Subcutaneous adipose tissue (tissue), 4 donors: Measurements from ENCODE around the gene TNIK. TPM values are rescaled to one million over a fixed set of nuclear protein-coding genes. Genes with fewer than 3 reads are reported as not detected.

Experiments used
- total RNA-seq, 4 donors: library from RNA; depleted of rRNA; stranded (reverse); fragments of >200 nt; gene quantifications; one replicate each; pipeline ENCODE4 v1.1.0, GENCODE V29; 2016
- TF ChIP-seq, protein P1 (sequence below): fragments of 450-650 bp; IDR thresholded peaks from one replicate; pipeline ENCODE4 v1.5.1; 2016; ENCODE audit warnings: low read depth, mild to moderate bottlenecking, control low read depth, antibody characterized with exemption, moderate library complexity

Gene TNIK
- total RNA-seq, 4 donors from 2014 or later, result 1.5 to 11.7 (median 1.9) TPM

DNA sequence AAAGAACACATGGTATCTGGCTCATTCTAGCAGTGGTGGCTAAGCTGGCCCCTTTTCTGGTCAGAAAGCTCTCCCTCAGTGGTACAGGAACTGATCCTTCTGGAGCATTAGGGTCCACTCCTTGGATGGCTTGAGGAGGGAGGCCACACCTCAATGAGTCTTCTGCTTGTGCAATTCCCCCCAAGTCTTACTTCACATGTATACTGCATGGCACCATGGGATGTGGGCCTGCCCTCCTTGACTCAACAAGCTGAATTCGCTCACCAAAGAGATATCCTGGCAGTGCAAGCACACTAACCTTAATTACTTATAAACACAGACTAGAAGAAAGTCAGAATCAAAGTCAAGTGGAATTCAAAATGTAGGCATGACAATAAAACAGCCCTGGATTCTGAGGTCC lies 299.9 kb downstream of the TNIK start:
- TF ChIP-seq, protein P1, sequence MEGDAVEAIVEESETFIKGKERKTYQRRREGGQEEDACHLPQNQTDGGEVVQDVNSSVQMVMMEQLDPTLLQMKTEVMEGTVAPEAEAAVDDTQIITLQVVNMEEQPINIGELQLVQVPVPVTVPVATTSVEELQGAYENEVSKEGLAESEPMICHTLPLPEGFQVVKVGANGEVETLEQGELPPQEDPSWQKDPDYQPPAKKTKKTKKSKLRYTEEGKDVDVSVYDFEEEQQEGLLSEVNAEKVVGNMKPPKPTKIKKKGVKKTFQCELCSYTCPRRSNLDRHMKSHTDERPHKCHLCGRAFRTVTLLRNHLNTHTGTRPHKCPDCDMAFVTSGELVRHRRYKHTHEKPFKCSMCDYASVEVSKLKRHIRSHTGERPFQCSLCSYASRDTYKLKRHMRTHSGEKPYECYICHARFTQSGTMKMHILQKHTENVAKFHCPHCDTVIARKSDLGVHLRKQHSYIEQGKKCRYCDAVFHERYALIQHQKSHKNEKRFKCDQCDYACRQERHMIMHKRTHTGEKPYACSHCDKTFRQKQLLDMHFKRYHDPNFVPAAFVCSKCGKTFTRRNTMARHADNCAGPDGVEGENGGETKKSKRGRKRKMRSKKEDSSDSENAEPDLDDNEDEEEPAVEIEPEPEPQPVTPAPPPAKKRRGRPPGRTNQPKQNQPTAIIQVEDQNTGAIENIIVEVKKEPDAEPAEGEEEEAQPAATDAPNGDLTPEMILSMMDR, result no peak

DNA sequence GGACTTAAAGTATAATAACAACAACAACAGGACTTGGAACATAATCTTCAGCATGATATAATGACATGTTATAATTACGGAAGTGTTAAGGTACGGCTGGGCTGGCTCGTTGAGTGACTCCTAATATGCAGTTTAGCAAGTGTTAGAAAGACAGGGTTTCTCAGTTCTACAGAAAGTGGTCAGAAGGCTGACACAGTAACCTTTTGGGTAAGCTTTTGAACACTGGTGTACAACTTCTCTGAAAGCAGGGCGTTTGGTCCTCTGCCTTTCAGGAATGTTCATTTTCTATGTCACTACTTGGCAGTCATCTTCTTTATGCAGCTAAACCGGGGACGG lies 300.4 kb downstream of the TNIK start:
- TF ChIP-seq, protein P1, result no peak

DNA sequence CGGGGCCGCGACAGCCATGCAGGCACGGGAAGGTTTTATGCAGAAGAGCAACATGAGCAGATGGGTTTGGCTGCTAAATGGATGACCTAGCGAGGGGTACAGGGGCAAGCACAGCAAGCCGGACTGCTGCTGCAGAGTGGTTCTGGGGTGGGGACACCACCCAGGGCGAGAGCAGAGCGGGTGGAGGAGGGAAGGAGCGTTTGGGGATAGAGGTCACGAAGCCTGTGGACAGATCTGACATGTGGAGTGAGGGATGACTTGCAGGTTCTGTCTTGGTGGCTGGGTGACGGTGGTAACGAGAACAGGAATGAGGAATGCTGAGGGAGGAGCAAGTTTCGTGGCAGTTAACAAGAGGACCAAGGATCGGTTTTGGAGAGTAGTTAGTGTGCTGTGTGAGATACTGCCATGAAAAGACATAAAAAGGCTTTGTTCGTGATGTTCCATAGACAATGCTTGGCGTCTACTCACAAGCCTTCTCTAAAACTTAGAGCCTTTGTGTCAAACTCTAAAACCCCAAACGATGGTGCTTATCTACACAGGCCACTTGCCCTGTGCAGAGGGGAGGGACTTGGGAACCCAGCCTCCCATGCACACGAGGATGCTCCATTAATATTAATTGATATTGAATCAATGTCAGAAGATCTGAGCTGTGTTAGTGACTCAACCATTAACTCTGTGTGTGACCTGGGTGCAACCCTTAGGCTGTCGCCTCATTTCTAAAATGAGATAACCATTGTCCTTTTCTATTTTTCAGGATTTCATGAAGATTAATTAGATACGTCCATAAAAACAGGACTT lies 301.0 kb downstream of the TNIK start:
- TF ChIP-seq, protein P1, result no peak

DNA sequence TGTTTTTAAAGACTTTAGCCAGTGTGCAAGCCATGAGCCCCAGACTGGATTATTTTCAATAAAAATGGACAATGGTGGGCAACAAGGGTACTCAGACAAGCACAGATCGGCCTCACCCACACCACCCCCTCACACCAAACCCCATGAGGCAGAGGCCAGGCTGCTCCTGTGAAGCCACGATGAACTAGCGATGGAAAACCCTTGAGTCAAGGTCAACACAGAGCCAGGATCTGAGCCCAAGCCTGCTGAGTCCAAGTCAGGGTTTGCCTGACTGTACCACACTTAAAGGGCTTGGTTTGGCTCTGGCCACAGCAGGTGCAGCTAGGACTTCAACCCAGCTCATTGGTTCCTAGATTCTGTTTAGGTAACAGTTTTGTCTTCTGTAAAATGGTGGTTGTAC lies 302.2 kb downstream of the TNIK start:
- TF ChIP-seq, protein P1, result no peak

DNA sequence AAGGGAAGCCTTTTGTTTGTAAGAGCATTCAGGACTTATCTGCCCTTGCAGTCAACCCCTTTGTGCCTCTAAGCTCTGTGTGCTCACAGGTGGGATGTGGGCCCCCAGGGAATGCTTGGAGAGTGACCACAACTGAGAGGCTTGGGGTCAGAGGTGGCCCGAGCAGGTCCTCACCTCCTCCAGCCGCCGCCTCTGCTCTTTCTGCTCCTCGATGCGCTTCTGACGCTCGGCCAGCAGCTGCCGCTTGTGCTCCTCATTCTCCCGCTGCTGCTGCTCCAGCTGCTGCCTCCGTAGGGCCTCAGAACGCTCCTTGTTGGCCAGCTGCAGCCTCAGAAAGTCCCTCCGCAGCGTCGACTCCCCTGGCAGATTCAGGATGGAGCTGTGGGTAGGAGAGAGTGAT lies 302.9 kb downstream of the TNIK start:
- TF ChIP-seq, protein P1, result no peak

DNA sequence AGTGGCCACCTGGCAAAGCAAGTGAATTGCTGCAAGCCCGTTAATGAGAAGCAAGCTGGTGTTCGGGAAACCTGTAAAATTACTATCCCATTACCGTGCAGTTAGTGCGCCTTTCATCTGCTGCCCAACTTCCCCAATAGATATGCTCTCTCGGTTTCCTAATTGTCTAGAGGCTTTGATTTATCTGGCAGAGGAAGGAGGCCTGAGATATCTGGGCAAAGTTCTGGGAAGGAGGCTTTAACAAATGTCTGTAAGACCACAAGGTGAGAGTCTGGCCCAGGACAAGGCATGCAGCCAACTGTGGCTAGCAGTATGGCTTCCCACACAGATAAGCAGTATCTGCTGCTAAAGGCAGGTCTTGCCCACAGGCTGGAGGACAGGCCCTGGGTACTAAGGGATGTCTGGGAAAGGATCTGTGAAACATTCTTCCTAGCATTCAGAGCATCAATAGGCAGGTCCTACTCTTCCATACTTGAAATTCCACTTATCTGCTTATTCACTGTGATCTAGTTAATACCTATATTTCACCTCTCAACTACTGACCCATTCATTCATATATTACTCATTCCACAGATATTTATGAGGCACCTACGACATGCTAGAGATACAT lies 303.7 kb downstream of the TNIK start:
- TF ChIP-seq, protein P1, result no peak

DNA sequence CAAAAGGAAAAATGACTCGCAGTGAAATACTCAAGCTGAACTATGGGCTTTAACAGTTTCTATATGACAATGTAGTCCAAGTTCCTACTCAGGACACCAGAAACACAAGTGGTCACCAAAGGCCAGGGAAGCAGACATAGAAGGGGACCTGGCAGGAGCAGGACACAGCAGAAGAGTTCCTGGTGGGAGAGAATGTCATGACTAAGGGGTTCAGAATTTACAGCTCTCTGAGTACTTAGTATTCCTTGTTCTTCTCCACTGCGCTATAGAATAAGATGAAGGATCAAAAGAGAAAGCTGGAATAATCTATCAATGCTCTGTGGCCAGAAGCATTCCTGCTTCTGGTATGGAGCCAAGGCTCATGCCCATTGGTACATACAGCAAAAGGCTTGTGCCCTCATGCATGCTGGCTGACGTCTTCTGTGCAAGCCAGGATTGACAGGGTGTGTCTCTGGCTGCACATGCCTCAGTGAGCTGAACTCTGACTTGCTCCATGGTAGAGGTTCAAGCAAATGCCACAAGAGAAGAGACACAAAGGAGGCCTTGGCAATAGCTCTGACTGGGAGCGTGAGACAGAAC lies 305.0 kb downstream of the TNIK start:
- TF ChIP-seq, protein P1, result no peak
